GM12878 (cell line): ENCODE results near the gene MFSD1. TPM values are rescaled to one million over a fixed set of nuclear protein-coding genes. Genes with fewer than 3 reads are reported as not detected.

Experiments
- ATAC-seq: fragments of 200-7000 bp; cut with Tn5 transposase; 3 replicates; pipeline ENCODE4 v1.9.1; 2020; ENCODE audit warnings: mild to moderate bottlenecking, moderate library complexity
- BruUV-seq: library from RNA; stranded (reverse); fragments of 400-500 nt; replicated peaks from 2 replicates; lab custom pipeline; 2021; lab: Mats Ljungman, UMichigan
- CTCF ChIA-PET: fragments of 300-600 bp; sonication (Branson Sonifier 250); formaldehyde crosslinking; extraction: SDS; loops from one replicate; lab custom pipeline; 2021; ENCODE audit warnings: inconsistent platforms; lab: Yijun Ruan, JAX
- POLR2A ChIA-PET: fragments of 350-600 bp; formaldehyde crosslinking; extraction: SDS; loops from one replicate; lab custom pipeline; 2021; ENCODE audit warnings: inconsistent platforms; lab: Charles Lee
- RAD21 ChIA-PET: fragments of 300-600 bp; sonication (Branson Sonifier 250); formaldehyde crosslinking; loops from one replicate; lab custom pipeline; 2023; ENCODE audit warnings: antibody characterized with exemption; ENCODE audit not compliant: unreplicated experiment; lab: Charles Lee
- SMC1A ChIA-PET: fragments of 300-600 bp; sonication (Branson Sonifier 250); formaldehyde crosslinking; loops from one replicate; lab custom pipeline; 2023; ENCODE audit not compliant: unreplicated experiment, uncharacterized antibody; lab: Charles Lee
- DNase-seq: peaks from one replicate; pipeline ENCODE4 v3.0.0-alpha.2; 2011; ENCODE audit warnings: low read depth, low spot score
- FAIRE-seq: peaks from 3 replicates; lab custom pipeline; 2011; peaks lifted over from hg19 to GRCh38; lab: Jason Lieb, UNC
- H2AFZ ChIP-seq: 2 replicates; pipeline ENCODE4 v1.6.0; 2011; ENCODE audit warnings: low read depth, low read length, control low read depth; ENCODE audit not compliant: control insufficient read depth
- H3K27ac ChIP-seq: 2 replicates; pipeline ENCODE4 v1.5.1; 2011; ENCODE audit warnings: control low read depth; ENCODE audit not compliant: control insufficient read depth, insufficient read depth
- H3K27me3 ChIP-seq, 2 experiments: replicated peaks in 1 of 2; 2 replicates each; pipeline versions ENCODE4 v1.6.0 to v1.6.1; 2011; ENCODE audit warnings: low read length in 1 of 2; ENCODE audit not compliant: control insufficient read depth in 2 of 2, insufficient read depth in 2 of 2
- H3K36me3 ChIP-seq, 2 experiments: 2 replicates each; pipeline ENCODE4 v1.5.1; 2011; ENCODE audit warnings: low read length in 1 of 2; ENCODE audit not compliant: control insufficient read depth in 2 of 2, insufficient read depth in 2 of 2
- H3K4me1 ChIP-seq: 2 replicates; pipeline ENCODE4 v1.6.1; 2011; ENCODE audit warnings: mild to moderate bottlenecking, low read length, moderate library complexity, mixed read lengths; ENCODE audit not compliant: control insufficient read depth, insufficient read depth
- H3K4me2 ChIP-seq: 2 replicates; pipeline ENCODE4 v1.6.0; 2011; ENCODE audit warnings: control low read depth; ENCODE audit not compliant: control insufficient read depth, insufficient read depth
- H3K4me3 ChIP-seq: fragments of 200-600 bp; sonication (generic); 2 replicates; pipeline ENCODE4 v1.5.1; 2016
- H3K79me2 ChIP-seq: 2 replicates; pipeline ENCODE4 v1.6.0; 2011; ENCODE audit warnings: low read length; ENCODE audit not compliant: control insufficient read depth, insufficient read depth
- H3K9ac ChIP-seq: 2 replicates; pipeline ENCODE4 v1.8.0; 2011; ENCODE audit warnings: low read length, control low read depth, mixed read lengths; ENCODE audit not compliant: control insufficient read depth, insufficient read depth
- H3K9me3 ChIP-seq: replicated peaks from 3 replicates; pipeline ENCODE4 v1.5.1; 2011; ENCODE audit warnings: mild to moderate bottlenecking, low read length; ENCODE audit not compliant: control insufficient read depth, insufficient read depth
- H4K20me1 ChIP-seq: 2 replicates; pipeline ENCODE4 v1.6.0; 2011; ENCODE audit not compliant: control insufficient read depth, insufficient read depth
- CBFB ChIP-seq: IDR thresholded peaks from 2 replicates; pipeline ENCODE4 v1.6.1; 2016; ENCODE audit warnings: antibody characterized with exemption, low read depth
- EP300 ChIP-seq, 2 experiments: fragments of 150-350 bp in 1 of 2; IDR thresholded peaks; 2 replicates each; pipeline ENCODE4 v1.6.1; 2011 to 2012; ENCODE audit warnings: low read depth in 2 of 2, low read length in 2 of 2, borderline replicate concordance in 1 of 2, improper control_type of control experiment in 1 of 2, inconsistent platforms in 1 of 2; ENCODE audit not compliant: control insufficient read depth in 1 of 2
- JUNB ChIP-seq: IDR thresholded peaks from 2 replicates; pipeline ENCODE4 v1.6.1; 2016; ENCODE audit warnings: antibody characterized with exemption, mild to moderate bottlenecking
- MYC ChIP-seq: IDR thresholded peaks from 2 replicates; pipeline ENCODE4 v1.6.1; 2011; ENCODE audit warnings: mild to moderate bottlenecking, low read length, moderate library complexity, inconsistent platforms; ENCODE audit not compliant: insufficient read depth, insufficient replicate concordance, insufficient read length, severe bottlenecking
- NFIC ChIP-seq: IDR thresholded peaks from 2 replicates; pipeline ENCODE4 v1.6.1; 2012; ENCODE audit warnings: low read depth, mild to moderate bottlenecking, inconsistent platforms, low read length, moderate library complexity
- NFYB ChIP-seq: IDR thresholded peaks from 2 replicates; pipeline ENCODE4 v1.6.1; 2011; ENCODE audit warnings: low read depth, mild to moderate bottlenecking, low read length, improper control_type of control experiment, moderate library complexity; ENCODE audit not compliant: insufficient read depth
- RAD21 ChIP-seq: IDR thresholded peaks from 2 replicates; pipeline ENCODE4 v1.6.1; 2011; ENCODE audit warnings: mild to moderate bottlenecking, low read depth, low read length, moderate library complexity; ENCODE audit not compliant: insufficient read depth
- RAD51 ChIP-seq: fragments of 450-650 bp; IDR thresholded peaks from 2 replicates; pipeline ENCODE4 v1.6.1; 2016; ENCODE audit warnings: moderate library complexity, mild to moderate bottlenecking, inconsistent platforms
- SMAD1 ChIP-seq: fragments of 450-650 bp; IDR thresholded peaks from 2 replicates; pipeline ENCODE4 v1.6.1; 2018; ENCODE audit warnings: mild to moderate bottlenecking, low read depth; ENCODE audit not compliant: partially characterized antibody
- SUPT20H ChIP-seq: IDR thresholded peaks from 2 replicates; pipeline ENCODE4 v1.6.1; 2011; ENCODE audit warnings: low read depth, mild to moderate bottlenecking, low read length, moderate library complexity, borderline replicate concordance; ENCODE audit not compliant: control insufficient read depth
- TAF1 ChIP-seq: IDR thresholded peaks from 2 replicates; pipeline ENCODE4 v1.6.1; 2011; ENCODE audit warnings: mild to moderate bottlenecking, low read depth, low read length, borderline replicate concordance
- ZSCAN29 ChIP-seq: fragments of 450-650 bp; IDR thresholded peaks from 2 replicates; pipeline ENCODE4 v1.6.1; 2017; ENCODE audit warnings: mild to moderate bottlenecking, moderate library complexity
- WGBS: methylation state at CpG from one replicate; pipeline ENCODE4 v1.1.6; 2016; ENCODE audit warnings: low lambda C conversion rate; ENCODE audit not compliant: insufficient replicate concordance, insufficient coverage; ENCODE audit errors: missing lambda C conversion rate; 5-methylcytosine and 5-hydroxymethylcytosine counted together
- in situ Hi-C: fragments of 300-500 bp; cut with MboI; formaldehyde crosslinking; loops from 9 replicates; pipeline ENCODE4 v1.14.3; 2018; ENCODE audit warnings: mixed read lengths
- intact Hi-C: fragments of 100-400 bp; cut with micrococcal nuclease; formaldehyde crosslinking; loops from one replicate; pipeline ENCODE4 v1.14.2; 2022; ENCODE audit not compliant: unreplicated experiment
- polyA plus RNA-seq, 11 experiments: library from polyadenylated mRNA; depleted of rRNA in 4 of 11; unstranded in 6 of 11; stranded (reverse) in 5 of 11; fragments of >200 nt; fragmentation: Nextera tagmentation in 4 of 11; fragmentation: Illumina TruSeq in 1 of 11; extraction: Ambion mirVana in 4 of 11; extraction: Trizol in 1 of 11; gene quantifications; 1 replicate in 1 of 11; 2 replicates in 10 of 11; pipeline versions ENCODE4 v1.2.1 to v1.2.3, GENCODE V29; 2011 to 2016; ENCODE audit warnings: inconsistent platforms in 2 of 11, missing spikeins in 2 of 11, low read depth in 1 of 11
- total RNA-seq, 4 experiments: library from RNA; depleted of rRNA in 3 of 4; stranded (reverse); fragments of >200 nt in 3 of 4; fragmentation: Illumina TruSeq in 1 of 4; extraction: Trizol in 1 of 4; gene quantifications; 2 replicates each; pipeline versions ENCODE4 v1.2.1 to v1.2.3, GENCODE V29; 2013 to 2021
- TF ChIP-seq, protein P1 (sequence below): fragments of 450-650 bp; IDR thresholded peaks from 2 replicates; pipeline ENCODE4 v1.6.1; 2017; ENCODE audit warnings: mild to moderate bottlenecking
- TF ChIP-seq, protein P2 (sequence below): fragments of 450-650 bp; IDR thresholded peaks from 2 replicates; pipeline ENCODE4 v1.6.1; 2017; ENCODE audit warnings: mild to moderate bottlenecking, low read depth, inconsistent platforms; ENCODE audit not compliant: poor library complexity, severe bottlenecking
- TF ChIP-seq, protein P3 (sequence below): IDR thresholded peaks from 2 replicates; pipeline ENCODE4 v1.6.1; 2012; ENCODE audit warnings: low read length, inconsistent platforms

MFSD1 gene
- total and polyA plus RNA-seq, 10 of the 15 experiments (the other 5 are each of a cell fraction or from before 2014, with no cell fraction given) = 7.3 to 41.7 (median 28.6) TPM

DNA sequence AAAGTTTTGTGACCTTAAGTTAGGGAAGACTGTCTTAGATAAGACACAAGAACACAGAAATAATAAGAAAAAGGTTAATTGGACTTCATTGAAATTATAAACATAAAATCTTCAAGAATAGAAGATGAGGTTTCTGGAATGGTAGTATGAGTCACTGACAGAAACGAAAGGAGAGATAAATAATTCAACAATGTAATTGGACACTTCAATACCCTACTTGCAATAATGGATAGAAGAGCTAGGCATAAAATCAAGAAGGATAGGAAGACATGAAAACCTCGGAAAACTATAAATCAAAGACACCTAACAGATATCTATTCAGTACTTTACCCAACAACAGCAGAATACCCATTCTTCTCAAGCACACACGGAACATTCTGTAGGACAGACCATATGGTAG lies 15.9 kb upstream of the MFSD1 start:
- FAIRE-seq = no peak
- SMC1A ChIA-PET = interaction anchor here (1.0 kb wide), 1 partner anchor 125 kb away, joined by 3 read pairs; no protein-coding TSS in a partner anchor

More for the DNA sequence above, 15.9 kb upstream of the MFSD1 start:
- H3K9me3 ChIP-seq = no peaks in the 10 kb centered on the region; the same call in 2 of the 3 replicates
- no TSS peak for BruUV-seq
- POLR2A ChIA-PET = no interaction called here
- H2AFZ ChIP-seq = no peak overlapping the region
- H3K79me2 ChIP-seq = no peaks in the 10 kb centered on the region
- RAD21 ChIA-PET = no interaction called here
- DNase-seq (no peak), ATAC-seq (no peak)
- H4K20me1 ChIP-seq = no peaks in the 10 kb centered on the region
- H3K9ac ChIP-seq = no peak overlapping the region
- H3K36me3 ChIP-seq = no peaks in the 10 kb centered on the region
- no peaks in the 10 kb centered on the region for H3K27me3 ChIP-seq
- CTCF ChIA-PET = interaction anchor here (0.5 to 1.7 kb wide), 4 partner anchors 9 to 462 kb away, joined by 3 to 5 read pairs (median 4); no protein-coding TSS in a partner anchor
- 93% methylated on average over 3 of the region's 3 CpGs for WGBS
- H3K4me1 ChIP-seq = no peaks in the 10 kb centered on the region
- no peak overlapping the region for H3K4me3 ChIP-seq
- TF ChIP-seq CBFB (no peak), MYC (no peak), RAD51 (no peak), ZSCAN29 (no peak), JUNB (no peak), NFIC (no peak), EP300 (IDR thresholded peaks at IDR 0.05; ENCODE audit: borderline replicate concordance in 1 of 2, control insufficient read depth in 1 of 2, low read depth in 2 of 2, low read length in 2 of 2) (no peak), RAD21 (no peak), SUPT20H (no peak), NFYB (no peak), SMAD1 (no peak), TAF1 (no peak)
- TF ChIP-seq, protein P1, sequence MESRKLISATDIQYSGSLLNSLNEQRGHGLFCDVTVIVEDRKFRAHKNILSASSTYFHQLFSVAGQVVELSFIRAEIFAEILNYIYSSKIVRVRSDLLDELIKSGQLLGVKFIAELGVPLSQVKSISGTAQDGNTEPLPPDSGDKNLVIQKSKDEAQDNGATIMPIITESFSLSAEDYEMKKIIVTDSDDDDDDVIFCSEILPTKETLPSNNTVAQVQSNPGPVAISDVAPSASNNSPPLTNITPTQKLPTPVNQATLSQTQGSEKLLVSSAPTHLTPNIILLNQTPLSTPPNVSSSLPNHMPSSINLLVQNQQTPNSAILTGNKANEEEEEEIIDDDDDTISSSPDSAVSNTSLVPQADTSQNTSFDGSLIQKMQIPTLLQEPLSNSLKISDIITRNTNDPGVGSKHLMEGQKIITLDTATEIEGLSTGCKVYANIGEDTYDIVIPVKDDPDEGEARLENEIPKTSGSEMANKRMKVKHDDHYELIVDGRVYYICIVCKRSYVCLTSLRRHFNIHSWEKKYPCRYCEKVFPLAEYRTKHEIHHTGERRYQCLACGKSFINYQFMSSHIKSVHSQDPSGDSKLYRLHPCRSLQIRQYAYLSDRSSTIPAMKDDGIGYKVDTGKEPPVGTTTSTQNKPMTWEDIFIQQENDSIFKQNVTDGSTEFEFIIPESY = no peak
- TF ChIP-seq, protein P2, sequence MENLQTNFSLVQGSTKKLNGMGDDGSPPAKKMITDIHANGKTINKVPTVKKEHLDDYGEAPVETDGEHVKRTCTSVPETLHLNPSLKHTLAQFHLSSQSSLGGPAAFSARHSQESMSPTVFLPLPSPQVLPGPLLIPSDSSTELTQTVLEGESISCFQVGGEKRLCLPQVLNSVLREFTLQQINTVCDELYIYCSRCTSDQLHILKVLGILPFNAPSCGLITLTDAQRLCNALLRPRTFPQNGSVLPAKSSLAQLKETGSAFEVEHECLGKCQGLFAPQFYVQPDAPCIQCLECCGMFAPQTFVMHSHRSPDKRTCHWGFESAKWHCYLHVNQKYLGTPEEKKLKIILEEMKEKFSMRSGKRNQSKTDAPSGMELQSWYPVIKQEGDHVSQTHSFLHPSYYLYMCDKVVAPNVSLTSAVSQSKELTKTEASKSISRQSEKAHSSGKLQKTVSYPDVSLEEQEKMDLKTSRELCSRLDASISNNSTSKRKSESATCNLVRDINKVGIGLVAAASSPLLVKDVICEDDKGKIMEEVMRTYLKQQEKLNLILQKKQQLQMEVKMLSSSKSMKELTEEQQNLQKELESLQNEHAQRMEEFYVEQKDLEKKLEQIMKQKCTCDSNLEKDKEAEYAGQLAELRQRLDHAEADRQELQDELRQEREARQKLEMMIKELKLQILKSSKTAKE = no peak
- TF ChIP-seq, protein P3, sequence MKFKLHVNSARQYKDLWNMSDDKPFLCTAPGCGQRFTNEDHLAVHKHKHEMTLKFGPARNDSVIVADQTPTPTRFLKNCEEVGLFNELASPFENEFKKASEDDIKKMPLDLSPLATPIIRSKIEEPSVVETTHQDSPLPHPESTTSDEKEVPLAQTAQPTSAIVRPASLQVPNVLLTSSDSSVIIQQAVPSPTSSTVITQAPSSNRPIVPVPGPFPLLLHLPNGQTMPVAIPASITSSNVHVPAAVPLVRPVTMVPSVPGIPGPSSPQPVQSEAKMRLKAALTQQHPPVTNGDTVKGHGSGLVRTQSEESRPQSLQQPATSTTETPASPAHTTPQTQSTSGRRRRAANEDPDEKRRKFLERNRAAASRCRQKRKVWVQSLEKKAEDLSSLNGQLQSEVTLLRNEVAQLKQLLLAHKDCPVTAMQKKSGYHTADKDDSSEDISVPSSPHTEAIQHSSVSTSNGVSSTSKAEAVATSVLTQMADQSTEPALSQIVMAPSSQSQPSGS = no peak
- in situ Hi-C loops = loop anchor here (25.0 kb wide), 1 partner anchor 1174 kb away; no protein-coding TSS in a partner anchor
- H3K27ac ChIP-seq = no peak overlapping the region
- intact Hi-C loops = no loop called here
- no peak overlapping the region for H3K4me2 ChIP-seq
